Peyer's patch (tissue), 4 donors: ENCODE results near the gene DYRK1A.

Source experiments
- CTCF ChIP-seq, 6 experiments: fragments of 450-650 bp in 4 of 6; fragments of 200-600 bp in 2 of 6; sonication (generic) in 1 of 6; IDR thresholded peaks; one replicate each; pipeline ENCODE4 v1.5.1; 2017 to 2019; ENCODE audit warnings: antibody characterized with exemption in 6 of 6, mild to moderate bottlenecking in 3 of 6, moderate library complexity in 1 of 6
- POLR2A ChIP-seq, 2 donors: fragments of 450-650 bp; IDR thresholded peaks; one replicate each; pipeline ENCODE4 v1.5.1; 2017; ENCODE audit warnings: antibody characterized with exemption in 2 of 2, mild to moderate bottlenecking in 2 of 2, moderate library complexity in 2 of 2

- TF ChIP-seq CTCF (IDR thresholded peaks at IDR 0.05): no peak
- TF ChIP-seq POLR2A (IDR thresholded peaks at IDR 0.05): no peak
Measured at GRCh38 chr21:37367703-37368540, 1.3 kb downstream of the DYRK1A start.
